ENCODE data around the gene DTNBP1.

The DTNBP1 gene

DNA sequence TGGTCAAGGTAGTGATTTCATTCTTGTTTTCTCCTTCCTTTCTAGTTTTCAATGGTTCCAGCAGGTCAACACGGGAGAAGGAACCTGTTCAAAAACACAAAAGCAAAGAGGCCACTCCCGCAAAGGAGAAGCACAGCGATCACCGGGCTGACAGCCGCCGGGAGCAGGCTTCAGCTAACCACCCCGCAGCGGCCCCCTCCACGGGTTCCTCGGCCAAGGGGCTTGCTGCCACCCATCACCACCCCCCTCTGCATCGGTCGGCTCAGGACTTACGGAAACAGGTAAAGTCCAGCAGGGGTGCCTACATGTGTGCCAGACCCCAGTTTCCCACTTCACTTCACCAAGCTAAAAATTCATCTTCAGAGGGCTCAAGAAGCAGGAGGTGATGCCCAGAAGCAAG lies 175.6 kb downstream of the DTNBP1 start:
- Histone ChIP-seq H3K4me1 (ENCODE audit: control insufficient read depth in 1 of 2, insufficient read depth in 1 of 2, low read depth in 1 of 2, low read length in 1 of 2) (peaks cover 0 to 12% of the 10 kb centered on the region in 2 experiments), H3K27me3 (no peaks in the 10 kb centered on the region), H3K9me3 (no peaks in the 10 kb centered on the region), H3K36me3 (peaks cover 36% of the 10 kb centered on the region), H3K27ac (no peak overlapping the region), H3K4me3 (ENCODE audit: low read depth in 1 of 2, low read length in 1 of 2) (no peak overlapping the region)
- TF ChIP-seq, protein P1, sequence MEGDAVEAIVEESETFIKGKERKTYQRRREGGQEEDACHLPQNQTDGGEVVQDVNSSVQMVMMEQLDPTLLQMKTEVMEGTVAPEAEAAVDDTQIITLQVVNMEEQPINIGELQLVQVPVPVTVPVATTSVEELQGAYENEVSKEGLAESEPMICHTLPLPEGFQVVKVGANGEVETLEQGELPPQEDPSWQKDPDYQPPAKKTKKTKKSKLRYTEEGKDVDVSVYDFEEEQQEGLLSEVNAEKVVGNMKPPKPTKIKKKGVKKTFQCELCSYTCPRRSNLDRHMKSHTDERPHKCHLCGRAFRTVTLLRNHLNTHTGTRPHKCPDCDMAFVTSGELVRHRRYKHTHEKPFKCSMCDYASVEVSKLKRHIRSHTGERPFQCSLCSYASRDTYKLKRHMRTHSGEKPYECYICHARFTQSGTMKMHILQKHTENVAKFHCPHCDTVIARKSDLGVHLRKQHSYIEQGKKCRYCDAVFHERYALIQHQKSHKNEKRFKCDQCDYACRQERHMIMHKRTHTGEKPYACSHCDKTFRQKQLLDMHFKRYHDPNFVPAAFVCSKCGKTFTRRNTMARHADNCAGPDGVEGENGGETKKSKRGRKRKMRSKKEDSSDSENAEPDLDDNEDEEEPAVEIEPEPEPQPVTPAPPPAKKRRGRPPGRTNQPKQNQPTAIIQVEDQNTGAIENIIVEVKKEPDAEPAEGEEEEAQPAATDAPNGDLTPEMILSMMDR (IDR thresholded peaks at IDR 0.05): no peak

DNA sequence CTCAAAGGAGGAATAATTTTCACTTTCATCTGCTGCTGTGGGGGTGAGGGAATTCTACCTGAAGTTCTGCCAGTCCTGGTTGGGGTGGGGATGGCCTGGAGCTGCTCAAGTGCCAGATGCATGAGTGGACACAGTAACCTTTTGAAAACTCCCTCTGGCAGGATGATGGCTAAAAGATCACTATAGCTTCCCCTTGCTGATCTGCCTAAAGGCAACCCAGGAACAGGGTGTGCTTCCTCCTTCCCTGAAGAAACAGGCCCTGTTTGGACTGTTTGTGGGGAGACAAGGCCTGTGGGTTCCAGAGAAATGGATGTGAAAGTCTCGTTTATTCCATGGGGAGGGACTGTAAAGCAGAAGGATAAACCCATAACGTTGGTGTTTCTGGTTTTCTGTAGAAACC lies 176.9 kb downstream of the DTNBP1 start:
- Histone ChIP-seq H3K4me1 (ENCODE audit: control insufficient read depth in 1 of 2, insufficient read depth in 1 of 2, low read depth in 1 of 2, low read length in 1 of 2) (peaks cover under 1 to 17% of the 10 kb centered on the region in 2 experiments), H3K4me3 (ENCODE audit: low read depth in 1 of 2, low read length in 1 of 2) (no peak overlapping the region), H3K27me3 (no peaks in the 10 kb centered on the region), H3K36me3 (peaks cover 31% of the 10 kb centered on the region), H3K27ac (peak overlapping the region; percentile 9), H3K9me3 (no peaks in the 10 kb centered on the region)
- TF ChIP-seq, protein P1 (IDR thresholded peaks at IDR 0.05): no peak

DNA sequence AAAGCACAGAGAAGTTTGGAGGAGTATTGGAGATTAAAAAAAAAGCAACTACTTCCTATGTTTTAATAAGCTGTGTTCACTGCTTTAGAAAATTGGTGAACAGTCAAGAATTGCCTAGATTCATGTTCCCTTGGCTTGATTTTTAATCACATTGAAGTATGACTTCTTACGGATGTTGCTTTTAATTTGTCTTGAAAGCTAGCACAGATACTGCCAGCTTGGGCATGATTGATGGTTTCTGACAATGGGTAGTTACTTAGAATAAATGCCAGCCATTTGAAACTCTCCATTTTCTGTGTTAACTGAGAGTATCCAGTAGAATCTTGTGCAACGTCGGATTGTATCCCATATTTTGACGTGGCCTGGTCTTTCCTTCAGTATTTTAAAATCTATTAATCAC lies 178.0 kb downstream of the DTNBP1 start:
- no peaks in the 10 kb centered on the region for H3K27me3 ChIP-seq
- no peaks in the 10 kb centered on the region for H3K9me3 ChIP-seq
- peaks cover 30% of the 10 kb centered on the region for H3K36me3 ChIP-seq
- H3K4me3 ChIP-seq (ENCODE audit: low read depth in 1 of 2, low read length in 1 of 2): no peak overlapping the region
- H3K27ac ChIP-seq: no peak overlapping the region
- peaks cover 4 to 17% of the 10 kb centered on the region in 2 experiments for H3K4me1 ChIP-seq (ENCODE audit: control insufficient read depth in 1 of 2, insufficient read depth in 1 of 2, low read depth in 1 of 2, low read length in 1 of 2)
- TF ChIP-seq, protein P1 (IDR thresholded peaks at IDR 0.05): no peak

- no peak overlapping the region for H3K27ac ChIP-seq
- no peaks in the 10 kb centered on the region for H3K27me3 ChIP-seq
- no peaks in the 10 kb centered on the region for H3K9me3 ChIP-seq
- no peak overlapping the region for H3K4me3 ChIP-seq (ENCODE audit: low read depth in 1 of 2, low read length in 1 of 2)
- H3K4me1 ChIP-seq (ENCODE audit: control insufficient read depth in 1 of 2, insufficient read depth in 1 of 2, low read depth in 1 of 2, low read length in 1 of 2): peaks cover 4 to 17% of the 10 kb centered on the region in 2 experiments
- TF ChIP-seq, protein P1 (IDR thresholded peaks at IDR 0.05): no peak
- peaks cover 23% of the 10 kb centered on the region for H3K36me3 ChIP-seq
Measured at GRCh38 chr6:15484140-15484539, 178.7 kb downstream of the DTNBP1 start.

GRCh38 chr6:15483060-15483459 lies 179.8 kb downstream of the DTNBP1 start:
- H3K4me3 ChIP-seq (ENCODE audit: low read depth in 1 of 2, low read length in 1 of 2): no peak overlapping the region
- H3K9me3 ChIP-seq: no peaks in the 10 kb centered on the region
- TF ChIP-seq, protein P1 (IDR thresholded peaks at IDR 0.05): no peak
- H3K36me3 ChIP-seq: peaks cover 15% of the 10 kb centered on the region
- no peaks in the 10 kb centered on the region for H3K27me3 ChIP-seq
- H3K4me1 ChIP-seq (ENCODE audit: control insufficient read depth in 1 of 2, insufficient read depth in 1 of 2, low read depth in 1 of 2, low read length in 1 of 2): peaks cover 4 to 17% of the 10 kb centered on the region in 2 experiments
- H3K27ac ChIP-seq: no peak overlapping the region
